AG04450 (cell line): ENCODE data around the gene ISCU. TPM values are rescaled to one million over a fixed set of nuclear protein-coding genes. Genes with fewer than 3 reads are reported as not detected.

Experiments used
- CTCF ChIA-PET: fragments of 300-600, 350-600 bp; formaldehyde crosslinking; extraction: SDS; loops from one replicate; lab custom pipeline; 2022; ENCODE audit warnings: antibody characterized with exemption, inconsistent platforms; lab: Charles Lee
- POLR2A ChIA-PET: fragments of 350-600 bp; formaldehyde crosslinking; extraction: SDS; loops from one replicate; lab custom pipeline; 2021; ENCODE audit warnings: antibody characterized with exemption, inconsistent platforms; lab: Yijun Ruan, JAX
- DNase-seq: peaks from one replicate; pipeline ENCODE4 v3.0.0-alpha.2; 2011; ENCODE audit warnings: low read depth, low spot score
- H3K27ac ChIP-seq: one replicate; pipeline ENCODE4 v1.5.1; 2012; ENCODE audit warnings: low read depth, low read length, control low read depth
- H3K27me3 ChIP-seq: one replicate; pipeline ENCODE4 v1.6.0; 2012; ENCODE audit warnings: low read length; ENCODE audit not compliant: control insufficient read depth, insufficient read depth
- H3K4me3 ChIP-seq: 2 replicates; pipeline ENCODE4 v1.5.1; 2011; ENCODE audit warnings: mild to moderate bottlenecking, low read depth, low read length, control low read depth
- H3K9me3 ChIP-seq: 2 replicates; pipeline ENCODE4 v1.5.1; 2012; ENCODE audit warnings: low read length; ENCODE audit not compliant: control insufficient read depth, insufficient read depth
- CTCF ChIP-seq: IDR thresholded peaks from 2 replicates; pipeline ENCODE4 v1.5.1; 2011; ENCODE audit warnings: low read depth, low read length, control low read depth, inconsistent platforms
- polyA plus RNA-seq: library from polyadenylated mRNA; depleted of rRNA; stranded (reverse); fragments of >200 nt; gene quantifications from 2 replicates; pipeline ENCODE4 v1.2.3, GENCODE V29; 2011

ISCU gene
- polyA plus RNA-seq, 1 experiment, result 184 TPM

- DNase-seq, result no peak
- ChIA-PET POLR2A (no interaction called here), CTCF (interaction anchor here (2.8 to 4.0 kb wide), 2 partner anchors 14 to 39 kb away, joined by 18 to 37 read pairs; no protein-coding TSS in a partner anchor)
- H3K9me3 ChIP-seq, result no peaks in the 10 kb centered on the region; the same call in 1 of the 2 replicates
- no peak overlapping the region for H3K4me3 ChIP-seq
- no peak overlapping the region for H3K27ac ChIP-seq
- TF ChIP-seq CTCF, result no peak
- H3K27me3 ChIP-seq, result peaks cover 2% of the 10 kb centered on the region
Observed at GRCh38 chr12:108578264-108578663, 15.9 kb downstream of the ISCU start.

- no peaks in the 10 kb centered on the region; the same call in 1 of the 2 replicates for H3K9me3 ChIP-seq
- POLR2A ChIA-PET, result no interaction called here
- H3K4me3 ChIP-seq, result no peak overlapping the region
- peaks cover 2% of the 10 kb centered on the region for H3K27me3 ChIP-seq
- no peak for TF ChIP-seq CTCF
- DNase-seq, result no peak
- CTCF ChIA-PET, result interaction anchor here (1.1 to 4.0 kb wide), 2 partner anchors 39 to 40 kb away, joined by 7 to 37 read pairs; no protein-coding TSS in a partner anchor
- H3K27ac ChIP-seq, result no peak overlapping the region
Observed at GRCh38 chr12:108578813-108579212, 16.4 kb downstream of the ISCU start.

DNA sequence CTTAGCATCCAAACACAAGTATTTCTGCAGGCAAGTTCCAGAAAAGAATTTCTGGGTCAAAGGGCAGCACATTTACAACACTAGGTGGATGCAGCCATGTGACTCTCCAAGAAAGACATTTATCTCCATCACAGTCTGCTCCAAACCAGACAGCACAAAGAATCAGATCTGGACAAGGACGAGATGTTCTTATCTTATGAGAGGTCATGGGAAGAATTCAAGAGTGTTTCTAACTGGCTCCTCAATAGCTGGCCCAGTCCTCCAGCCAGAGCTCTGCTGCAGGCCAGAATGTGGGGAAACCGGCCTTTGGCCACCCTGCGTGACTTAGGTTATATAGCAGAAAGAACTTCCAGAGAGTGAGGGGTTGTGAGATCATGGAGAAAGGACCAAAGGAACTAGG, 18.1 kb downstream of the ISCU start:
- CTCF ChIA-PET, result no interaction called here
- H3K4me3 ChIP-seq, result no peak overlapping the region
- POLR2A ChIA-PET, result no interaction called here
- no peak for DNase-seq
- peaks cover 2% of the 10 kb centered on the region for H3K27me3 ChIP-seq
- no peak for TF ChIP-seq CTCF
- no peak overlapping the region for H3K27ac ChIP-seq
- no peaks in the 10 kb centered on the region; the same call in 1 of the 2 replicates for H3K9me3 ChIP-seq

GRCh38 chr12:108581311-108582227, 19.2 kb downstream of the ISCU start:
- Histone ChIP-seq H3K27me3 (peaks cover 2% of the 10 kb centered on the region), H3K4me3 (no peak overlapping the region), H3K9me3 (no peaks in the 10 kb centered on the region; the same call in 1 of the 2 replicates), H3K27ac (no peak overlapping the region)
- no peak for DNase-seq
- TF ChIP-seq CTCF, result no peak
- POLR2A ChIA-PET, result no interaction called here
- CTCF ChIA-PET, result interaction anchor here (0.6 to 1.3 kb wide), 2 partner anchors 11 to 36 kb away, joined by 3 to 4 read pairs; no protein-coding TSS in a partner anchor

DNA sequence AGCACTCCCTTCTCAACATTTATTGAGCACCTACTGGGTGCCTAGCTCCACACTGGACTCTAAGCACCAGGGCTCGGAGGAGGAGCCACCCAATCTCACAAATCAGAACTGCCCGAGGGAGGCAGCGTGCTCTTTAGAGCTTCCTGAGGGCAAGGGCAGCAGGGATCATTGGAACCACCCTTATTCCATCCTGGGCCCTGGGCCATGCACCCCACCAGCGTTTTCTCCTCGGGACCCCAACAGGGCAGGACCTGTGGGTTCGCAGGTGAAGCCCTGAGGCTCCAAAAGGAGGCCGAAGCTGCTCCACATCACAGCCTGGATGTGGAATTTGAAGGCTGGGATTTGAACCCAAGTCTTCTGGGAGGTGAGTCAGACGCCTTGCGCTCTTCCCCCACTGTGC, 20.1 kb downstream of the ISCU start:
- H3K9me3 ChIP-seq, result no peaks in the 10 kb centered on the region; the same call in 1 of the 2 replicates
- CTCF ChIA-PET, result interaction anchor here (1.3 kb wide), 1 partner anchor 12 kb away, joined by 4 read pairs; no protein-coding TSS in a partner anchor
- no peak for TF ChIP-seq CTCF
- no peak overlapping the region for H3K4me3 ChIP-seq
- no peak overlapping the region for H3K27ac ChIP-seq
- POLR2A ChIA-PET, result no interaction called here
- peaks cover 2% of the 10 kb centered on the region for H3K27me3 ChIP-seq
- DNase-seq, result no peak
